SK-N-SH (cell line): Measurements from ENCODE around the gene ATP1A1. TPM values are rescaled to one million over a fixed set of nuclear protein-coding genes. Genes with fewer than 3 reads are reported as not detected.

Experiments
- CTCF ChIA-PET: fragments of 300-600, 350-600 bp; formaldehyde crosslinking; extraction: SDS; loops from one replicate; lab custom pipeline; 2021; lab: Yijun Ruan, JAX
- POLR2A ChIA-PET: fragments of 350-600 bp; sonication (Branson Sonifier 250); formaldehyde crosslinking; extraction: SDS; loops from one replicate; lab custom pipeline; 2020; ENCODE audit warnings: antibody characterized with exemption, inconsistent platforms; lab: Yijun Ruan, JAX
- DNase-seq: peaks from one replicate; pipeline ENCODE4 v3.0.0; 2012
- H2AFZ ChIP-seq: fragments of 200-600 bp; sonication (generic); 2 replicates; pipeline ENCODE4 v1.8.1; 2016; ENCODE audit warnings: antibody characterized with exemption, mild to moderate bottlenecking, low read depth
- H3F3A ChIP-seq: fragments of 200-600 bp; sonication (generic); replicated peaks from 2 replicates; pipeline ENCODE3; 2016; ENCODE audit warnings: antibody characterized with exemption, mild to moderate bottlenecking; ENCODE audit not compliant: insufficient read depth
- H3K27ac ChIP-seq, 2 experiments: fragments of 200-500 bp in 1 of 2; fragments of 200-600 bp in 1 of 2; sonication (Bioruptor generic) in 1 of 2; sonication (generic), shearing (Covaris generic) in 1 of 2; 2 replicates each; pipeline versions ENCODE4 v1.5.1 to v1.6.1; 2014 to 2016; ENCODE audit warnings: low read depth in 2 of 2, inconsistent platforms in 1 of 2, low read length in 1 of 2, mild to moderate bottlenecking in 1 of 2, mixed read lengths in 1 of 2
- H3K27me3 ChIP-seq: fragments of 200-600 bp; sonication (generic), shearing (Covaris generic); 2 replicates; pipeline ENCODE4 v1.6.1; 2016; ENCODE audit warnings: mixed run types; ENCODE audit not compliant: insufficient read depth
- H3K36me3 ChIP-seq, 2 experiments: fragments of 200-500 bp in 1 of 2; fragments of 200-600 bp in 1 of 2; sonication (Bioruptor generic) in 1 of 2; sonication (generic) in 1 of 2; replicated peaks in 1 of 2; 2 replicates each; pipeline versions ENCODE3 to v1.5.1; 2014 to 2016; ENCODE audit warnings: low read length in 1 of 2, mild to moderate bottlenecking in 1 of 2; ENCODE audit not compliant: insufficient read depth in 2 of 2, control insufficient read depth in 1 of 2
- H3K4me1 ChIP-seq, 2 experiments: fragments of 200-500 bp in 1 of 2; fragments of 200-600 bp in 1 of 2; sonication (Bioruptor generic) in 1 of 2; sonication (generic), shearing (Covaris generic) in 1 of 2; 2 replicates each; pipeline versions ENCODE4 v1.5.1 to v1.6.1; 2014 to 2016; ENCODE audit warnings: low read depth in 1 of 2, low read length in 1 of 2, mixed run types in 1 of 2; ENCODE audit not compliant: insufficient read depth in 2 of 2, control insufficient read depth in 1 of 2
- H3K4me2 ChIP-seq: fragments of 200-600 bp; sonication (generic), shearing (Covaris generic); 2 replicates; pipeline ENCODE4 v1.6.1; 2017; ENCODE audit warnings: mixed run types
- H3K4me3 ChIP-seq, 2 experiments: fragments of 200-500 bp in 1 of 2; fragments of 200-600 bp in 1 of 2; sonication (Bioruptor generic) in 1 of 2; sonication (generic), shearing (Covaris generic) in 1 of 2; 2 replicates each; pipeline versions ENCODE4 v1.5.1 to v1.8.1; 2014 to 2016; ENCODE audit warnings: low read depth in 2 of 2, inconsistent platforms in 1 of 2, low read length in 1 of 2, mild to moderate bottlenecking in 1 of 2, mixed read lengths in 1 of 2, moderate library complexity in 1 of 2
- H3K79me2 ChIP-seq: fragments of 200-600 bp; sonication (generic); 2 replicates; pipeline ENCODE4 v1.8.1; 2017; ENCODE audit warnings: mild to moderate bottlenecking; ENCODE audit not compliant: insufficient read depth
- H3K9ac ChIP-seq: fragments of 200-600 bp; sonication (generic); 2 replicates; pipeline ENCODE4 v1.6.1; 2017; ENCODE audit warnings: mixed run types
- H3K9me2 ChIP-seq: fragments of 200-600 bp; sonication (generic); 2 replicates; pipeline ENCODE4 v1.6.1; 2017; ENCODE audit warnings: mixed run types
- H3K9me3 ChIP-seq: fragments of 200-600 bp; sonication (generic); 2 replicates; pipeline ENCODE4 v1.6.1; 2017; ENCODE audit warnings: mixed run types, mild to moderate bottlenecking, moderate library complexity
- H4K20me1 ChIP-seq: fragments of 200-600 bp; sonication (generic); 2 replicates; pipeline ENCODE4 v1.6.1; 2017; ENCODE audit warnings: mild to moderate bottlenecking, mixed run types; ENCODE audit not compliant: insufficient read depth
- FOXJ3 ChIP-seq: sonication (generic); formaldehyde crosslinking; IDR thresholded peaks from 2 replicates; pipeline ENCODE4 v1.5.1; 2020; ENCODE audit warnings: mild to moderate bottlenecking, missing genetic modification reagents
- MEF2A ChIP-seq: IDR thresholded peaks from 2 replicates; pipeline ENCODE4 v1.4.0; 2012; ENCODE audit warnings: low read depth, borderline replicate concordance
- MXI1 ChIP-seq: IDR thresholded peaks from 2 replicates; pipeline ENCODE4 v1.6.1; 2012; ENCODE audit warnings: mild to moderate bottlenecking, low read depth, low read length, improper control_type of control experiment
- NRF1 ChIP-seq: IDR thresholded peaks from 2 replicates; pipeline ENCODE4 v1.6.1; 2012; ENCODE audit warnings: low read depth, mild to moderate bottlenecking, low read length
- POLR2AphosphoS5 ChIP-seq: IDR thresholded peaks from 2 replicates; pipeline ENCODE4 v1.6.1; 2012; ENCODE audit warnings: low read depth, low read length
- RCOR1 ChIP-seq: fragments of 150-350 bp; IDR thresholded peaks from 2 replicates; pipeline ENCODE4 v1.6.1; 2017; ENCODE audit warnings: antibody characterized with exemption, low read length
- SIN3A ChIP-seq: IDR thresholded peaks from 2 replicates; pipeline ENCODE4 v1.6.1; 2012; ENCODE audit warnings: low read depth, mild to moderate bottlenecking, low read length, moderate library complexity, borderline replicate concordance
- YY1 ChIP-seq: IDR thresholded peaks from 2 replicates; pipeline ENCODE4 v1.4.0; 2012; ENCODE audit warnings: low read depth, mild to moderate bottlenecking
- WGBS: methylation state at CpG from one replicate; pipeline ENCODE4 v1.1.6; 2017; ENCODE audit warnings: low lambda C conversion rate; 5-methylcytosine and 5-hydroxymethylcytosine counted together
- polyA plus RNA-seq, 3 experiments: library from polyadenylated mRNA; depleted of rRNA; stranded (reverse); fragments of >200 nt; gene quantifications; 2 replicates each; pipeline ENCODE4 v1.2.3, GENCODE V29; 2012
- TF ChIP-seq, protein P1 (sequence below): fragments of 150-350 bp; IDR thresholded peaks from 2 replicates; pipeline ENCODE4 v1.6.1; 2016; ENCODE audit warnings: mild to moderate bottlenecking, low read depth, low read length
- TF ChIP-seq, protein P2 (sequence below): IDR thresholded peaks from 2 replicates; pipeline ENCODE4; 2012
- TF ChIP-seq, protein P3 (sequence below): IDR thresholded peaks from 2 replicates; pipeline ENCODE4 v1.4.0; 2012; ENCODE audit warnings: low read depth, borderline replicate concordance

Gene ATP1A1
- polyA plus RNA-seq, 1 of the 3 experiments (the other 2 are of a cell fraction), result 233 TPM

DNA sequence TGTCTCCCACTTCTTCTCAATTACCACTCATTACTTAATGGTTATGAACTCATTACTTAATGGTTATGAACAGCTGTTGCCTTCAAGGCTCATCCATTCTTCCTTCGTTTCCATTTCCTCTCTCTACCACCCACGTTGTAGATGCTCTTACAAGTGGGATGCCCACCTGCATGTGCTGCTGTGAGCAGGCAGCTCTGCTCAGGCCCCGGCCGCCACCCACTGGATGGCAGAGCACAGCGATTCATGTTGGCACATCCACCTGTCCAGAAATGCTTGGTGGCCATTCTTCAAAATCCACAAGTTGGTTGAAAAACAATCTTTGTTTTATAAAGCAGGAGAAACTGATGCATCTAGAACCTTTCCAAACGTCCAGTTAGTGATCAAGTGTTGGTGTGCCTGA is 14.5 kb downstream of the ATP1A1 start:
- ChIA-PET CTCF (interaction anchor here (1.6 to 2.5 kb wide), 2 partner anchors 98 to 249 kb away, joined by 6 to 9 read pairs; no protein-coding TSS in a partner anchor), POLR2A (interaction anchor here (0.9 kb wide), 1 partner anchor 10 kb away, joined by 4 read pairs; no protein-coding TSS in a partner anchor)
- Histone ChIP-seq H3K79me2 (peaks cover 23% of the 10 kb centered on the region), H3K27me3 (no peaks in the 10 kb centered on the region), H3K36me3 (peaks cover 75 to 83% of the 10 kb centered on the region in 2 experiments), H3K27ac (no peak overlapping the region), H3K9me3 (no peaks in the 10 kb centered on the region), H3K4me1 (peaks cover 0 to 6% of the 10 kb centered on the region in 2 experiments; a peak in 3 of 4 replicates), H3K4me2 (no peak overlapping the region), H4K20me1 (peaks cover 14% of the 10 kb centered on the region; the same call in 1 of the 2 replicates), H3K9me2 (no peaks in the 10 kb centered on the region), H3F3A (no peaks in the 10 kb centered on the region), H3K4me3 (no peak overlapping the region), H3K9ac (no peak overlapping the region), H2AFZ (no peak overlapping the region)
- WGBS, result 97% methylated on average over 6 of the region's 6 CpGs
- TF ChIP-seq, protein P1, sequence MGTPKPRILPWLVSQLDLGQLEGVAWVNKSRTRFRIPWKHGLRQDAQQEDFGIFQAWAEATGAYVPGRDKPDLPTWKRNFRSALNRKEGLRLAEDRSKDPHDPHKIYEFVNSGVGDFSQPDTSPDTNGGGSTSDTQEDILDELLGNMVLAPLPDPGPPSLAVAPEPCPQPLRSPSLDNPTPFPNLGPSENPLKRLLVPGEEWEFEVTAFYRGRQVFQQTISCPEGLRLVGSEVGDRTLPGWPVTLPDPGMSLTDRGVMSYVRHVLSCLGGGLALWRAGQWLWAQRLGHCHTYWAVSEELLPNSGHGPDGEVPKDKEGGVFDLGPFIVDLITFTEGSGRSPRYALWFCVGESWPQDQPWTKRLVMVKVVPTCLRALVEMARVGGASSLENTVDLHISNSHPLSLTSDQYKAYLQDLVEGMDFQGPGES, result no peak
- TF ChIP-seq, protein P2, sequence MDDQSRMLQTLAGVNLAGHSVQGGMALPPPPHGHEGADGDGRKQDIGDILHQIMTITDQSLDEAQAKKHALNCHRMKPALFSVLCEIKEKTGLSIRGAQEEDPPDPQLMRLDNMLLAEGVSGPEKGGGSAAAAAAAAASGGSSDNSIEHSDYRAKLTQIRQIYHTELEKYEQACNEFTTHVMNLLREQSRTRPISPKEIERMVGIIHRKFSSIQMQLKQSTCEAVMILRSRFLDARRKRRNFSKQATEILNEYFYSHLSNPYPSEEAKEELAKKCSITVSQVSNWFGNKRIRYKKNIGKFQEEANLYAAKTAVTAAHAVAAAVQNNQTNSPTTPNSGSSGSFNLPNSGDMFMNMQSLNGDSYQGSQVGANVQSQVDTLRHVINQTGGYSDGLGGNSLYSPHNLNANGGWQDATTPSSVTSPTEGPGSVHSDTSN, result no peak
- TF ChIP-seq MEF2A (no peak), NRF1 (no peak), POLR2AphosphoS5 (no peak), FOXJ3 (CRISPR knock-in tag) (no peak)
- TF ChIP-seq, all 33 proteins: peak for 0
- DNase-seq, result no peak

DNA sequence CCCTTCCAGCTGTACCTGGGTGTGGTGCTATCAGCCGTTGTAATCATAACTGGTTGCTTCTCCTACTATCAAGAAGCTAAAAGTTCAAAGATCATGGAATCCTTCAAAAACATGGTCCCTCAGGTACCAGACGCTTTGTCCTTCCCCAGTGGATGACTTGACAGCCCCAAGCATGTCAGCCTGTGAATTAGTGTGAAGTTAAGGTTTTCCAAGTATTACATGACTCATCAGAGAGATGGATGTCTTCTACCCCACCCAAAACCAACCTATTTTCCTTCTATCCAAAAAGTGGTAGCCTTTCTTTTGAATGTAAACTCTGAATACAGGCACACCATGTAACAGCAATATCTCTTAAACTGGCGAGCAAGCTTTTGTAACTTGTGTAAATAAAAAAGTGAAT is 15.1 kb downstream of the ATP1A1 start:
- no peak for TF ChIP-seq YY1
- TF ChIP-seq MXI1, result no peak
- no peak for TF ChIP-seq NRF1
- Histone ChIP-seq H3K4me2 (no peak overlapping the region), H3K27ac (no peak overlapping the region), H3F3A (no peaks in the 10 kb centered on the region), H4K20me1 (peaks cover 8% of the 10 kb centered on the region; the same call in 1 of the 2 replicates), H2AFZ (no peak overlapping the region), H3K36me3 (peaks cover 81 to 89% of the 10 kb centered on the region in 2 experiments), H3K9me3 (no peaks in the 10 kb centered on the region), H3K9ac (no peak overlapping the region), H3K9me2 (no peaks in the 10 kb centered on the region), H3K27me3 (no peaks in the 10 kb centered on the region), H3K79me2 (peaks cover 17% of the 10 kb centered on the region), H3K4me3 (no peak overlapping the region), H3K4me1 (peaks cover 0 to under 1% of the 10 kb centered on the region in 2 experiments; a peak in 2 of 4 replicates)
- CTCF ChIA-PET, result interaction anchor here (0.5 to 2.5 kb wide), 4 partner anchors 97 to 1129 kb away, joined by 3 to 9 read pairs (median 3); no protein-coding TSS in a partner anchor
- POLR2A ChIA-PET, result no interaction called here
- 97% methylated on average over 3 of the region's 3 CpGs for WGBS
- DNase-seq, result no peak

DNA sequence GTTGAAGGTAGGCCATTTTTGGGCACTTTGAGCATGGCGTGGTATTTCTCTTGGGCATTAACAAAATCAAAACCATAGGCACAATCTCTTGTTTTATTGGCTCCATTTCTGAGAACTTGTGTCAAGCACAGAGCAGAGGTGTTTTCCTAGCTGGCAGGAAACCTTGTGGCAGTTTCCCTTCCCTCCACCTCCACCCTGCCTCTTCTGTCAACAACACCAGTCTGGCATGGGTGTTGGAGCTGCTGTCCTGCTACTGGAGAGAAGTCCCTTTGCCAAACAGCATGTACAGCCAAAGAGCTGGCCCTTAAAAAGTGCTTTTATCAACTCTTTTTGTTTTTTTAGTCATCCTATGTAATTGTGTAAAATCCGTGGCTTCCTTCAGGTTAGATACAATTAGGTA is 16.0 kb downstream of the ATP1A1 start:
- Histone ChIP-seq H3K79me2 (peaks cover 9% of the 10 kb centered on the region), H3K9ac (no peak overlapping the region)
- POLR2A ChIA-PET, result no interaction called here
- TF ChIP-seq SIN3A (no peak), RCOR1 (no peak)
- TF ChIP-seq, protein P3, sequence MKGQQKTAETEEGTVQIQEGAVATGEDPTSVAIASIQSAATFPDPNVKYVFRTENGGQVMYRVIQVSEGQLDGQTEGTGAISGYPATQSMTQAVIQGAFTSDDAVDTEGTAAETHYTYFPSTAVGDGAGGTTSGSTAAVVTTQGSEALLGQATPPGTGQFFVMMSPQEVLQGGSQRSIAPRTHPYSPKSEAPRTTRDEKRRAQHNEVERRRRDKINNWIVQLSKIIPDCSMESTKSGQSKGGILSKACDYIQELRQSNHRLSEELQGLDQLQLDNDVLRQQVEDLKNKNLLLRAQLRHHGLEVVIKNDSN, result no peak
- TF ChIP-seq, all 33 proteins: peak for 0
- no peaks in the 10 kb centered on the region for H3K9me3 ChIP-seq
- H3K4me2 ChIP-seq, result no peak overlapping the region
- CTCF ChIA-PET, result interaction anchor here (1.0 to 1.1 kb wide), 2 partner anchors 96 to 110 kb away, joined by 3 read pairs; no protein-coding TSS in a partner anchor
- DNase-seq, result no peak
- H3K9me2 ChIP-seq, result no peaks in the 10 kb centered on the region
- H3K27ac ChIP-seq, result no peak overlapping the region
- no peaks in the 10 kb centered on the region for H3F3A ChIP-seq
- H3K27me3 ChIP-seq, result no peaks in the 10 kb centered on the region
- no peak overlapping the region for H2AFZ ChIP-seq
- peaks cover 86 to 95% of the 10 kb centered on the region in 2 experiments for H3K36me3 ChIP-seq
- no peak overlapping the region for H3K4me3 ChIP-seq
- peaks cover 2% of the 10 kb centered on the region; the same call in 1 of the 2 replicates for H4K20me1 ChIP-seq
- H3K4me1 ChIP-seq, result no peaks in the 10 kb centered on the region; a peak in 1 of 4 replicates
- WGBS, result 92% methylated on average over 2 of the region's 2 CpGs
